Mesendoderm (in vitro differentiated cells): ENCODE results near the gene SMAP1.

Source experiments
- DNase-seq: peaks from one replicate; pipeline ENCODE4 v3.0.0; 2013
- H2AK5ac ChIP-seq: 2 replicates; pipeline ENCODE4 v1.6.1; 2013; ENCODE audit warnings: low read length, inconsistent platforms
- H2BK120ac ChIP-seq: 2 replicates; pipeline ENCODE4 v1.6.1; 2013; ENCODE audit warnings: low read depth, mild to moderate bottlenecking, low read length, moderate library complexity, mixed read lengths
- H2BK15ac ChIP-seq: replicated peaks from 2 replicates; pipeline ENCODE4 v1.6.1; 2013; ENCODE audit warnings: low read depth, mild to moderate bottlenecking, moderate library complexity
- H2BK5ac ChIP-seq: 2 replicates; pipeline ENCODE4 v1.6.1; 2013; ENCODE audit warnings: low read length, inconsistent platforms
- H3K18ac ChIP-seq: 2 replicates; pipeline ENCODE4 v1.6.1; 2013; ENCODE audit warnings: mild to moderate bottlenecking, low read length, mixed read lengths
- H3K23ac ChIP-seq: one replicate; pipeline ENCODE4 v1.6.1; 2013; ENCODE audit warnings: low read length
- H3K27ac ChIP-seq: 2 replicates; pipeline ENCODE4 v1.5.1; 2013; ENCODE audit warnings: low read depth, mild to moderate bottlenecking, inconsistent platforms, low read length, moderate library complexity
- H3K27me3 ChIP-seq: 2 replicates; pipeline ENCODE4 v1.6.1; 2013; ENCODE audit warnings: low read length, control low read depth, mild to moderate bottlenecking, inconsistent platforms; ENCODE audit not compliant: insufficient read depth, poor library complexity
- H3K36me3 ChIP-seq: 2 replicates; pipeline ENCODE4 v1.6.1; 2013; ENCODE audit warnings: low read length, inconsistent platforms; ENCODE audit not compliant: control insufficient read depth, insufficient read depth
- H3K4ac ChIP-seq: one replicate; pipeline ENCODE4 v1.6.1; 2013; ENCODE audit warnings: low read depth, mild to moderate bottlenecking, low read length, moderate library complexity
- H3K4me1 ChIP-seq: 2 replicates; pipeline ENCODE4 v1.6.1; 2013; ENCODE audit warnings: low read depth, low read length, inconsistent platforms; ENCODE audit not compliant: control insufficient read depth
- H3K4me2 ChIP-seq: 2 replicates; pipeline ENCODE4 v1.6.1; 2013; ENCODE audit warnings: low read length
- H3K4me3 ChIP-seq: 2 replicates; pipeline ENCODE4 v1.5.1; 2013; ENCODE audit warnings: mild to moderate bottlenecking, low read length
- H3K56ac ChIP-seq: one replicate; pipeline ENCODE4 v1.6.1; 2013; ENCODE audit warnings: low read length
- H3K79me1 ChIP-seq: 2 replicates; pipeline ENCODE4 v1.6.1; 2013; ENCODE audit warnings: low read length, inconsistent platforms
- H3K79me2 ChIP-seq: 2 replicates; pipeline ENCODE4 v1.6.1; 2013; ENCODE audit warnings: mild to moderate bottlenecking, low read length; ENCODE audit not compliant: control insufficient read depth, insufficient read depth
- H3K9ac ChIP-seq: 2 replicates; pipeline ENCODE4 v1.6.1; 2013; ENCODE audit warnings: low read length, inconsistent platforms
- H4K5ac ChIP-seq: one replicate; pipeline ENCODE4 v1.6.1; 2013; ENCODE audit warnings: low read length
- H4K8ac ChIP-seq: one replicate; pipeline ENCODE4 v1.6.1; 2013; ENCODE audit warnings: low read depth, mild to moderate bottlenecking, control low read depth, low read length, moderate library complexity
- WGBS: extraction: QIAGEN DNeasy Blood & Tissue Kit; methylation state at CpG from one replicate; pipeline ENCODE4 v1.1.7; 2013; ENCODE audit warnings: low lambda C conversion rate, missing lambda C conversion rate; ENCODE audit not compliant: insufficient coverage; ENCODE audit errors: extremely low coverage; 5-methylcytosine and 5-hydroxymethylcytosine counted together

The SMAP1 gene

DNA sequence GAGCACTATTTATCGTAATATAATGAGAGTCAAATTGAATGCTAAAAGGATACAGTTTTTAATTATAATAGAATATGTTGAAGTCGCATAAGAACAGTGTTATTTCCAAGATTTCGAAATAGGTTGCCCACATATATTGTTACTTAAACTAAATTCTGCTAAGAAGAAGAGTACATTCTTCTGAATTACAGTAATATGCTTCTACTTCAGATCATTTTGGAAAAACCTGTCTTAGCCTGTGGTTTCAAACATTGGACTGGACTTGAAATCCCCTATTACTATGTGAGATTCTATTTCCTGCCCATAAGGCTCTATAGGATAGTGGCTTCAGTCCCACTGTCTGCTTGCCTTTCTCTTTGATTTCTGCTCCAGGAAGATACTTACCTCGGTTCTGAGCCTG, 152.0 kb downstream of the SMAP1 start:
- no CpG with 5 or more reads among the region's 4 CpGs for WGBS
- H3K79me1 ChIP-seq = no peaks in the 10 kb centered on the region
- H3K18ac ChIP-seq = no peak overlapping the region
- no peaks in the 10 kb centered on the region for H3K79me2 ChIP-seq
- no peak overlapping the region for H4K5ac ChIP-seq
- H3K27me3 ChIP-seq = no peaks in the 10 kb centered on the region
- no peak overlapping the region for H3K4me2 ChIP-seq
- no peak overlapping the region for H3K4ac ChIP-seq
- no peak overlapping the region for H2BK5ac ChIP-seq
- H3K23ac ChIP-seq = no peak overlapping the region
- H3K36me3 ChIP-seq = no peaks in the 10 kb centered on the region
- no peak overlapping the region for H2BK15ac ChIP-seq
- no peak overlapping the region for H3K56ac ChIP-seq
- H2BK120ac ChIP-seq = no peak overlapping the region
- DNase-seq = no peak
- no peak overlapping the region for H2AK5ac ChIP-seq
- H3K4me1 ChIP-seq = no peaks in the 10 kb centered on the region
- H3K4me3 ChIP-seq = no peak overlapping the region
- no peak overlapping the region for H3K27ac ChIP-seq
- no peak overlapping the region for H3K9ac ChIP-seq
- H4K8ac ChIP-seq = no peak overlapping the region

DNA sequence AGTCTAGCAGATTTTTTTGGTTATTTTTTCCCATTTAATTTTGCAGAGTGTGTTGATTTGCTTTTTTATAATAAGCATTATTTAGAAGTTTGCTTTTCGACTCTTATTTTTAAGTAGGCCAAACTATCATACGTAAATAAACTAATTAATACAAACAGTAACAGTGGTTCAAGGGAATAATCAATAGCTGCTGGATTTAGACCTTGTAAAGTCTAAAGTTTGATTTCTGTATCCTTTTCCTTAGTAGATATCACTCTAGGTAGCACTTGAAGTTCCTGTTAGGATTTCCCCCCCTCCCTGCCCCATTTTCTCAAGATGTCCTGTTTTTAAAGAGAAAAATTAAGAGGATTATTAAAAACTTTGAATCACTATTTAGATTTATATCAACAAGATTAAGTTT, 153.1 kb downstream of the SMAP1 start:
- H2AK5ac ChIP-seq = no peak overlapping the region
- no peaks in the 10 kb centered on the region for H3K36me3 ChIP-seq
- H3K4me2 ChIP-seq = no peak overlapping the region
- H2BK5ac ChIP-seq = no peak overlapping the region
- no peak overlapping the region for H2BK120ac ChIP-seq
- H3K18ac ChIP-seq = no peak overlapping the region
- DNase-seq = no peak
- no peak overlapping the region for H3K9ac ChIP-seq
- no peaks in the 10 kb centered on the region for H3K4me1 ChIP-seq
- no peaks in the 10 kb centered on the region for H3K79me1 ChIP-seq
- H3K23ac ChIP-seq = no peak overlapping the region
- WGBS = no CpG with 5 or more reads among the region's 2 CpGs
- H3K56ac ChIP-seq = no peak overlapping the region
- H3K4ac ChIP-seq = no peak overlapping the region
- H3K27me3 ChIP-seq = no peaks in the 10 kb centered on the region
- H3K79me2 ChIP-seq = no peaks in the 10 kb centered on the region
- no peak overlapping the region for H4K8ac ChIP-seq
- H3K27ac ChIP-seq = no peak overlapping the region
- no peak overlapping the region for H2BK15ac ChIP-seq
- H4K5ac ChIP-seq = no peak overlapping the region
- no peak overlapping the region for H3K4me3 ChIP-seq

GRCh38 chr6:70821751-70822150, 154.1 kb downstream of the SMAP1 start:
- Histone ChIP-seq H2AK5ac (no peak overlapping the region), H3K27me3 (no peaks in the 10 kb centered on the region), H3K4me3 (no peak overlapping the region), H4K5ac (no peak overlapping the region), H3K9ac (no peak overlapping the region), H3K4ac (no peak overlapping the region), H3K36me3 (no peaks in the 10 kb centered on the region), H4K8ac (no peak overlapping the region), H3K18ac (no peak overlapping the region), H3K4me1 (no peaks in the 10 kb centered on the region), H2BK15ac (no peak overlapping the region), H3K4me2 (no peak overlapping the region), H2BK5ac (no peak overlapping the region), H3K79me1 (no peaks in the 10 kb centered on the region), H3K56ac (no peak overlapping the region), H3K23ac (no peak overlapping the region), H2BK120ac (no peak overlapping the region), H3K27ac (no peak overlapping the region), H3K79me2 (no peaks in the 10 kb centered on the region)
- WGBS = no CpG with 5 or more reads among the region's 2 CpGs
- DNase-seq = no peak

GRCh38 chr6:70823651-70824050, 156.0 kb downstream of the SMAP1 start:
- no peak overlapping the region for H2BK5ac ChIP-seq
- no peak overlapping the region for H3K56ac ChIP-seq
- H2BK15ac ChIP-seq = no peak overlapping the region
- H2BK120ac ChIP-seq = no peak overlapping the region
- H3K27ac ChIP-seq = no peak overlapping the region
- H3K4ac ChIP-seq = no peak overlapping the region
- H3K4me2 ChIP-seq = no peak overlapping the region
- DNase-seq = no peak
- whole genome bisulfite sequencing = no CpG with 5 or more reads among the region's 1 CpG
- no peak overlapping the region for H3K23ac ChIP-seq
- no peak overlapping the region for H4K8ac ChIP-seq
- H2AK5ac ChIP-seq = no peak overlapping the region
- no peak overlapping the region for H4K5ac ChIP-seq
- H3K36me3 ChIP-seq = no peaks in the 10 kb centered on the region
- H3K9ac ChIP-seq = no peak overlapping the region
- H3K79me2 ChIP-seq = no peaks in the 10 kb centered on the region
- H3K18ac ChIP-seq = no peak overlapping the region
- H3K27me3 ChIP-seq = no peaks in the 10 kb centered on the region
- H3K79me1 ChIP-seq = no peaks in the 10 kb centered on the region
- H3K4me1 ChIP-seq = no peaks in the 10 kb centered on the region
- H3K4me3 ChIP-seq = no peak overlapping the region

- no peaks in the 10 kb centered on the region for H3K79me2 ChIP-seq
- no peak overlapping the region for H3K9ac ChIP-seq
- H3K56ac ChIP-seq = no peak overlapping the region
- no peak overlapping the region for H3K4ac ChIP-seq
- no peak overlapping the region for H3K23ac ChIP-seq
- no peak for DNase-seq
- H3K36me3 ChIP-seq = no peaks in the 10 kb centered on the region
- no peak overlapping the region for H4K5ac ChIP-seq
- no peaks in the 10 kb centered on the region for H3K79me1 ChIP-seq
- no peak overlapping the region for H2BK15ac ChIP-seq
- H2BK5ac ChIP-seq = no peak overlapping the region
- no CpG with 5 or more reads among the region's 3 CpGs for WGBS
- H3K4me3 ChIP-seq = no peak overlapping the region
- no peak overlapping the region for H4K8ac ChIP-seq
- no peak overlapping the region for H2BK120ac ChIP-seq
- H3K27ac ChIP-seq = no peak overlapping the region
- no peak overlapping the region for H3K4me2 ChIP-seq
- H3K4me1 ChIP-seq = no peaks in the 10 kb centered on the region
- H3K27me3 ChIP-seq = no peaks in the 10 kb centered on the region
- H3K18ac ChIP-seq = no peak overlapping the region
- H2AK5ac ChIP-seq = no peak overlapping the region
These were observed 163.7 kb downstream of the SMAP1 start for GRCh38 chr6:70831427-70831826.

- no peak overlapping the region for H3K4ac ChIP-seq
- no peaks in the 10 kb centered on the region for H3K79me2 ChIP-seq
- H3K4me3 ChIP-seq = no peak overlapping the region
- no CpG with 5 or more reads among the region's 2 CpGs for WGBS
- no peak overlapping the region for H2BK5ac ChIP-seq
- H2BK15ac ChIP-seq = no peak overlapping the region
- H3K27ac ChIP-seq = no peak overlapping the region
- H3K9ac ChIP-seq = no peak overlapping the region
- H3K4me2 ChIP-seq = no peak overlapping the region
- H3K36me3 ChIP-seq = no peaks in the 10 kb centered on the region
- H2BK120ac ChIP-seq = no peak overlapping the region
- H3K27me3 ChIP-seq = no peaks in the 10 kb centered on the region
- no peaks in the 10 kb centered on the region for H3K4me1 ChIP-seq
- H3K18ac ChIP-seq = no peak overlapping the region
- no peak overlapping the region for H3K56ac ChIP-seq
- no peaks in the 10 kb centered on the region for H3K79me1 ChIP-seq
- no peak overlapping the region for H2AK5ac ChIP-seq
- DNase-seq = no peak
- no peak overlapping the region for H4K8ac ChIP-seq
- H4K5ac ChIP-seq = no peak overlapping the region
- no peak overlapping the region for H3K23ac ChIP-seq
These were observed 166.8 kb downstream of the SMAP1 start for GRCh38 chr6:70834520-70834919.
